ENCODE data around the gene FAM83G.

Gene FAM83G

GRCh38 chr17:19009970-19010369 lies 5.4 kb upstream of the FAM83G start:
- DNase-seq (ENCODE audit: low read depth): no peak

GRCh38 chr17:19006698-19007097 lies 2.1 kb upstream of the FAM83G start:
- DNase-seq (ENCODE audit: low read depth): no peak

GRCh38 chr17:19005789-19006430 lies 1.3 kb upstream of the FAM83G start:
- DNase-seq (ENCODE audit: low read depth): no peak

- DNase-seq (ENCODE audit: low read depth): no peak
These were observed 691 bp upstream of the FAM83G start for GRCh38 chr17:19005137-19005773.

GRCh38 chr17:19003543-19004420 lies 782 bp downstream of the FAM83G start:
- DNase-seq (ENCODE audit: low read depth): peak; percentile 34

- no peak for DNase-seq (ENCODE audit: low read depth)
These were observed 1.6 kb downstream of the FAM83G start for GRCh38 chr17:19002805-19003542.

- DNase-seq (ENCODE audit: low read depth): no peak
These were observed 2.5 kb downstream of the FAM83G start for GRCh38 chr17:19001907-19002590.

- DNase-seq (ENCODE audit: low read depth): no peak
These were observed 3.8 kb downstream of the FAM83G start for GRCh38 chr17:19000531-19001325.

GRCh38 chr17:18999911-19000310 lies 4.7 kb downstream of the FAM83G start:
- no peak for DNase-seq (ENCODE audit: low read depth)

GRCh38 chr17:18999394-18999793 lies 5.2 kb downstream of the FAM83G start:
- no peak for DNase-seq (ENCODE audit: low read depth)

- no peak for DNase-seq (ENCODE audit: low read depth)
These were observed 6.8 kb downstream of the FAM83G start for GRCh38 chr17:18997650-18998196.

GRCh38 chr17:18996458-18996857 lies 8.1 kb downstream of the FAM83G start:
- no peak for DNase-seq (ENCODE audit: low read depth)

GRCh38 chr17:18995220-18995619 lies 9.3 kb downstream of the FAM83G start:
- no peak for DNase-seq (ENCODE audit: low read depth)

- no peak for DNase-seq (ENCODE audit: low read depth)
These were observed 9.9 kb downstream of the FAM83G start for GRCh38 chr17:18994631-18995030.

GRCh38 chr17:18993905-18994526 lies 10.5 kb downstream of the FAM83G start:
- DNase-seq (ENCODE audit: low read depth): no peak

- no peak for DNase-seq (ENCODE audit: low read depth)
These were observed 12.0 kb downstream of the FAM83G start for GRCh38 chr17:18992454-18993130.

GRCh38 chr17:18991531-18992315 lies 12.8 kb downstream of the FAM83G start:
- DNase-seq (ENCODE audit: low read depth): no peak

- no peak for DNase-seq (ENCODE audit: low read depth)
These were observed 14.2 kb downstream of the FAM83G start for GRCh38 chr17:18990331-18990730.

Measured in stimulated activated CD8-positive, alpha-beta memory T cell treated with anti-CD3 and anti-CD28 coated beads, Interleukin-4, amount 100 ng/mL, for 24 hours (primary cell).